IMR-90 (cell line): Measurements from ENCODE around the gene MPND. TPM values are rescaled to one million over a fixed set of nuclear protein-coding genes. Genes with fewer than 3 reads are reported as not detected.
A peak's percentile ranks its signal among the peaks of the same experiment; 100 is the strongest.

Source experiments
- ATAC-seq: fragments of 200-7000 bp; cut with Tn5 transposase; 2 replicates; pipeline ENCODE4 v1.9.1; 2020; ENCODE audit warnings: low read depth, mild to moderate bottlenecking, moderate library complexity
- BruUV-seq: library from RNA; stranded (reverse); fragments of 400-500 nt; replicated peaks from 2 replicates; lab custom pipeline; 2021; lab: Mats Ljungman, UMichigan
- CTCF ChIA-PET: fragments of 300-600 bp; formaldehyde crosslinking; extraction: SDS; loops from one replicate; lab custom pipeline; 2021; ENCODE audit warnings: antibody characterized with exemption; lab: Yijun Ruan, JAX
- POLR2A ChIA-PET: fragments of 300-600 bp; sonication (Branson Sonifier 250); formaldehyde crosslinking; loops from one replicate; lab custom pipeline; 2022; ENCODE audit warnings: antibody characterized with exemption; ENCODE audit not compliant: unreplicated experiment; lab: Charles Lee
- DNase-seq: peaks from one replicate; pipeline ENCODE4 v3.0.0; 2013
- H2AFZ ChIP-seq: replicated peaks from 2 replicates; pipeline ENCODE3; 2013; ENCODE audit warnings: low read length, mild to moderate bottlenecking; ENCODE audit not compliant: poor library complexity
- H2AK5ac ChIP-seq: 2 replicates; pipeline ENCODE4 v1.6.1; 2013; ENCODE audit warnings: low read depth, low read length, inconsistent platforms
- H2AK9ac ChIP-seq: replicated peaks from 2 replicates; pipeline ENCODE3; 2013; ENCODE audit warnings: mild to moderate bottlenecking, low read depth, low read length, moderate library complexity; ENCODE audit not compliant: poor library complexity
- H2BK120ac ChIP-seq: 2 replicates; pipeline ENCODE4 v1.6.1; 2013; ENCODE audit warnings: low read depth, low read length, inconsistent platforms
- H2BK15ac ChIP-seq: 3 replicates; pipeline ENCODE4 v1.6.1; 2013; ENCODE audit warnings: low read depth, low read length, inconsistent platforms
- H2BK20ac ChIP-seq: 2 replicates; pipeline ENCODE4 v1.6.1; 2013; ENCODE audit warnings: low read depth, mild to moderate bottlenecking, inconsistent platforms, low read length, moderate library complexity
- H2BK5ac ChIP-seq: 2 replicates; pipeline ENCODE4 v1.6.1; 2013; ENCODE audit warnings: mild to moderate bottlenecking, low read depth, low read length, inconsistent platforms; ENCODE audit not compliant: poor library complexity, severe bottlenecking
- H3K14ac ChIP-seq: replicated peaks from 2 replicates; pipeline ENCODE4 v1.6.1; 2013; ENCODE audit warnings: low read depth, low read length, inconsistent platforms
- H3K18ac ChIP-seq: 2 replicates; pipeline ENCODE4 v1.6.1; 2013; ENCODE audit warnings: low read depth, low read length, control low read depth
- H3K23ac ChIP-seq: 2 replicates; pipeline ENCODE4 v1.6.1; 2013; ENCODE audit warnings: low read depth, low read length, inconsistent platforms
- H3K27ac ChIP-seq: 2 replicates; pipeline ENCODE4 v1.5.1; 2013; ENCODE audit warnings: mild to moderate bottlenecking, control low read depth, low read length; ENCODE audit not compliant: insufficient read depth
- H3K27me3 ChIP-seq: 2 replicates; pipeline ENCODE4 v1.6.1; 2013; ENCODE audit warnings: low read length; ENCODE audit not compliant: control insufficient read depth, insufficient read depth
- H3K36me3 ChIP-seq: 2 replicates; pipeline ENCODE4 v1.6.1; 2013; ENCODE audit warnings: low read length, mixed read lengths; ENCODE audit not compliant: control insufficient read depth, insufficient read depth
- H3K4ac ChIP-seq: 2 replicates; pipeline ENCODE4 v1.6.1; 2013; ENCODE audit warnings: low read depth, low read length, inconsistent platforms
- H3K4me1 ChIP-seq: 2 replicates; pipeline ENCODE4 v1.6.1; 2013; ENCODE audit warnings: low read length, mixed read lengths; ENCODE audit not compliant: control insufficient read depth, insufficient read depth
- H3K4me2 ChIP-seq: 2 replicates; pipeline ENCODE4 v1.6.1; 2013; ENCODE audit warnings: low read depth, mild to moderate bottlenecking, control low read depth, low read length, moderate library complexity
- H3K4me3 ChIP-seq: 2 replicates; pipeline ENCODE4 v1.5.1; 2013; ENCODE audit warnings: low read depth, mild to moderate bottlenecking, control low read depth, low read length, moderate library complexity; ENCODE audit not compliant: insufficient read depth
- H3K56ac ChIP-seq: 2 replicates; pipeline ENCODE4 v1.6.1; 2013; ENCODE audit warnings: low read length, inconsistent platforms; ENCODE audit not compliant: insufficient read depth; ENCODE audit errors: extremely low read depth
- H3K79me1 ChIP-seq, 2 experiments: 2 replicates each; pipeline ENCODE4 v1.6.1; 2013; ENCODE audit warnings: low read length in 2 of 2, inconsistent platforms in 1 of 2, low read depth in 1 of 2
- H3K9ac ChIP-seq: 2 replicates; pipeline ENCODE4 v1.6.1; 2013; ENCODE audit warnings: low read depth, low read length, control low read depth
- H3K9me1 ChIP-seq: 2 replicates; pipeline ENCODE4 v1.6.1; 2013; ENCODE audit warnings: low read length, inconsistent platforms; ENCODE audit not compliant: insufficient read depth
- H3K9me3 ChIP-seq: 2 replicates; pipeline ENCODE4 v1.6.1; 2013; ENCODE audit warnings: low read length; ENCODE audit not compliant: control insufficient read depth, insufficient read depth
- H4K20me1 ChIP-seq: 2 replicates; pipeline ENCODE4 v1.6.1; 2013; ENCODE audit warnings: low read length, inconsistent platforms; ENCODE audit not compliant: insufficient read depth
- H4K5ac ChIP-seq: 2 replicates; pipeline ENCODE4 v1.6.1; 2013; ENCODE audit warnings: mild to moderate bottlenecking, low read depth, low read length, control low read depth
- H4K8ac ChIP-seq, 2 experiments: 2 replicates each; pipeline ENCODE4 v1.6.1; 2013; ENCODE audit warnings: low read depth in 2 of 2, low read length in 2 of 2, control low read depth in 1 of 2, inconsistent platforms in 1 of 2
- H4K91ac ChIP-seq: 2 replicates; pipeline ENCODE4 v1.6.1; 2013; ENCODE audit warnings: low read depth, low read length, inconsistent platforms; ENCODE audit not compliant: insufficient read depth
- BHLHE40 ChIP-seq: fragments of 150-350 bp; IDR thresholded peaks from 2 replicates; pipeline ENCODE4 v1.6.1; 2016; ENCODE audit warnings: mild to moderate bottlenecking, low read depth, low read length
- CEBPB ChIP-seq: IDR thresholded peaks from 2 replicates; pipeline ENCODE4 v1.6.1; 2012; ENCODE audit warnings: low read depth, low read length, improper control_type of control experiment
- CHD1 ChIP-seq: IDR thresholded peaks from 2 replicates; pipeline ENCODE4 v1.6.1; 2012; ENCODE audit warnings: low read depth, low read length, improper control_type of control experiment
- CTCF ChIP-seq: conservative IDR thresholded peaks from 2 replicates; pipeline ENCODE4 v1.5.1; 2012; ENCODE audit warnings: mild to moderate bottlenecking, low read depth, low read length, improper control_type of control experiment
- ELK1 ChIP-seq: fragments of 150-350 bp; IDR thresholded peaks from 2 replicates; pipeline ENCODE4 v1.6.1; 2016; ENCODE audit warnings: low read depth, mild to moderate bottlenecking, low read length, moderate library complexity, borderline replicate concordance
- FOS ChIP-seq: fragments of 150-350 bp; IDR thresholded peaks from 2 replicates; pipeline ENCODE4 v1.6.1; 2016; ENCODE audit warnings: low read depth, low read length
- MAFK ChIP-seq: IDR thresholded peaks from 2 replicates; pipeline ENCODE4 v1.6.1; 2012; ENCODE audit warnings: low read depth, low read length, improper control_type of control experiment
- MAZ ChIP-seq: IDR thresholded peaks from 2 replicates; pipeline ENCODE4 v1.6.1; 2012; ENCODE audit warnings: low read depth, mild to moderate bottlenecking, low read length, improper control_type of control experiment, moderate library complexity, borderline replicate concordance
- MXI1 ChIP-seq: IDR thresholded peaks from 2 replicates; pipeline ENCODE4 v1.6.1; 2012; ENCODE audit warnings: low read depth, mild to moderate bottlenecking, low read length, moderate library complexity, borderline replicate concordance
- NFE2L2 ChIP-seq: fragments of 150-350 bp; IDR thresholded peaks from 2 replicates; pipeline ENCODE4 v1.6.1; 2016; ENCODE audit warnings: low read depth, mild to moderate bottlenecking, low read length
- POLR2A ChIP-seq: IDR thresholded peaks from 2 replicates; pipeline ENCODE4 v1.6.1; 2012; ENCODE audit warnings: mild to moderate bottlenecking, low read depth, low read length
- RAD21 ChIP-seq: IDR thresholded peaks from 2 replicates; pipeline ENCODE4 v1.6.1; 2012; ENCODE audit warnings: low read length, improper control_type of control experiment
- RCOR1 ChIP-seq: IDR thresholded peaks from 2 replicates; pipeline ENCODE4 v1.6.1; 2012; ENCODE audit warnings: mild to moderate bottlenecking, low read length, improper control_type of control experiment; ENCODE audit not compliant: insufficient replicate concordance
- RFX5 ChIP-seq: IDR thresholded peaks from 2 replicates; pipeline ENCODE4 v1.8.0; 2012; ENCODE audit warnings: low read depth, mild to moderate bottlenecking, low read length, moderate library complexity
- SMC3 ChIP-seq: fragments of 150-350 bp; IDR thresholded peaks from 2 replicates; pipeline ENCODE4 v1.6.1; 2016; ENCODE audit warnings: low read depth, mild to moderate bottlenecking, antibody characterized with exemption, low read length, moderate library complexity
- USF2 ChIP-seq: fragments of 150-350 bp; IDR thresholded peaks from 2 replicates; pipeline ENCODE4 v1.6.1; 2017; ENCODE audit warnings: mild to moderate bottlenecking, antibody characterized with exemption, low read length, low read depth
- WGBS, 2 experiments: methylation state at CpG; one replicate each; pipeline versions ENCODE4 v1.1.5 to v1.1.7; 2013; ENCODE audit warnings: missing lambda C conversion rate in 2 of 2; ENCODE audit not compliant: insufficient read length in 1 of 2; ENCODE audit errors: extremely low coverage in 2 of 2; 5-methylcytosine and 5-hydroxymethylcytosine counted together
- dilution Hi-C: fragments of 300-500 bp; cut with HindIII; formaldehyde crosslinking; loops from one replicate; pipeline ENCODE4 v1.14.3; 2018; ENCODE audit warnings: low sequenced_read_pairs; ENCODE audit not compliant: unreplicated experiment
- in situ Hi-C: fragments of 300-500 bp; cut with MboI; formaldehyde crosslinking; loops from 3 replicates; pipeline ENCODE4 v1.14.3; 2019; ENCODE audit warnings: low sequenced_read_pairs, inconsistent platforms, mixed read lengths
- intact Hi-C: fragments of 100-400 bp; cut with micrococcal nuclease; formaldehyde crosslinking; loops from 2 replicates; pipeline ENCODE4 v1.10.0; 2022
- polyA plus RNA-seq, 3 experiments: library from polyadenylated mRNA; depleted of rRNA; stranded (reverse); fragments of >200 nt; gene quantifications; 2 replicates each; pipeline ENCODE4 v1.2.3, GENCODE V29; 2012; ENCODE audit warnings: low replicate concordance in 1 of 3
- total RNA-seq: library from RNA; depleted of rRNA; stranded (reverse); fragments of >200 nt; gene quantifications from 2 replicates; pipeline ENCODE4 v1.2.3, GENCODE V29; 2012

The MPND gene
- total and polyA plus RNA-seq, 2 of the 4 experiments (the other 2 are of a cell fraction), result 2.3 to 8.1 TPM

- no peak overlapping the region for H4K8ac ChIP-seq
- dilution Hi-C loops, result no loop called here
Measured at GRCh38 chr19:4329858-4330257, 13.5 kb upstream of the MPND start.

More at GRCh38 chr19:4329858-4330257, 13.5 kb upstream of the MPND start:
- Histone ChIP-seq H3K9me3 (no peaks in the 10 kb centered on the region), H3K27me3 (no peaks in the 10 kb centered on the region; the same call in 1 of the 2 replicates), H3K9ac (no peak overlapping the region), H2AK5ac (no peak overlapping the region), H3K23ac (no peak overlapping the region), H2BK120ac (no peak overlapping the region), H4K91ac (no peak overlapping the region), H3K14ac (no peak overlapping the region), H2BK20ac (no peak overlapping the region), H3K27ac (no peak overlapping the region), H2AK9ac (peak overlapping the region; percentile 37), H4K20me1 (no peaks in the 10 kb centered on the region), H3K36me3 (no peaks in the 10 kb centered on the region), H3K18ac (no peak overlapping the region), H3K4me1 (no peaks in the 10 kb centered on the region), H3K56ac (no peak overlapping the region), H3K4me3 (no peak overlapping the region), H3K4ac (no peak overlapping the region), H4K5ac (no peak overlapping the region), H3K4me2 (no peak overlapping the region), H2BK15ac (no peak overlapping the region), H2AFZ (no peak overlapping the region), H3K79me1 (no peaks in the 10 kb centered on the region), H2BK5ac (no peak overlapping the region), H3K9me1 (no peaks in the 10 kb centered on the region)
- no peak for ATAC-seq
- intact Hi-C loops (no loop called here), in situ Hi-C loops (no loop called here)
- POLR2A ChIA-PET, result no interaction called here
- WGBS, 2 experiments, result 95% methylated on average over 9 of the region's 19 CpGs; no CpG with 5 or more reads in 1 of the 2 experiments
- CTCF ChIA-PET, result interaction anchor here (0.6 kb wide), 1 partner anchor 19 kb away, joined by 4 read pairs; no protein-coding TSS in a partner anchor
- BruUV-seq, result no TSS peak
- TF ChIP-seq MAZ, result no peak
- TF ChIP-seq CTCF, result no peak
- TF ChIP-seq ELK1, result no peak
- no peak for TF ChIP-seq MAFK
- TF ChIP-seq BHLHE40, result no peak
- no peak for TF ChIP-seq POLR2A
- TF ChIP-seq NFE2L2, result no peak
- no peak for TF ChIP-seq MXI1
- TF ChIP-seq CEBPB, result no peak
- no peak for TF ChIP-seq RCOR1
- TF ChIP-seq USF2, result no peak
- TF ChIP-seq SMC3, result no peak
- TF ChIP-seq RFX5, result no peak
- no peak for TF ChIP-seq CHD1
- no peak for TF ChIP-seq FOS
- no peak for TF ChIP-seq RAD21
- DNase-seq, result no peak
